ENCODE measurements around the gene RGL2. TPM values are rescaled to one million over a fixed set of nuclear protein-coding genes. Genes with fewer than 3 reads are reported as not detected.
A peak's percentile ranks its signal among the peaks of the same experiment; 100 is the strongest.

Gene RGL2
- polyA plus RNA-seq, 1 donor: 54.4 TPM

- no peak for DNase-seq (ENCODE audit: low read depth)
Observed at GRCh38 chr6:33316603-33317418, 18.1 kb upstream of the RGL2 start.

- no peak for DNase-seq (ENCODE audit: low read depth)
Observed at GRCh38 chr6:33315793-33316602, 17.3 kb upstream of the RGL2 start.

GRCh38 chr6:33314943-33315792 lies 16.4 kb upstream of the RGL2 start:
- DNase-seq (ENCODE audit: low read depth): no peak

- DNase-seq (ENCODE audit: low read depth): peak; percentile 54
Observed at GRCh38 chr6:33314515-33314942, 15.8 kb upstream of the RGL2 start.

- DNase-seq (ENCODE audit: low read depth): no peak
Observed at GRCh38 chr6:33313709-33314514, 15.2 kb upstream of the RGL2 start, which contains the start of gene TAPBP. TAPBP (minus strand) TSS chr6:33314078; CDS start chr6:33314041, 37 bp downstream.

GRCh38 chr6:33313105-33313708 lies 14.5 kb upstream of the RGL2 start:
- DNase-seq (ENCODE audit: low read depth): no peak

- DNase-seq (ENCODE audit: low read depth): no peak
Observed at GRCh38 chr6:33312361-33313104, 13.8 kb upstream of the RGL2 start.

GRCh38 chr6:33306356-33306755 lies 7.6 kb upstream of the RGL2 start:
- no peak for DNase-seq (ENCODE audit: low read depth)

- DNase-seq (ENCODE audit: low read depth): no peak
Observed at GRCh38 chr6:33305052-33305451, 6.3 kb upstream of the RGL2 start.

- no peak for DNase-seq (ENCODE audit: low read depth)
Observed at GRCh38 chr6:33304216-33304615, 5.5 kb upstream of the RGL2 start.

- no peak for DNase-seq (ENCODE audit: low read depth)
Observed at GRCh38 chr6:33301877-33302276, 3.1 kb upstream of the RGL2 start.

- peak; percentile 86 for DNase-seq (ENCODE audit: low read depth)
Observed at GRCh38 chr6:33299237-33299944, 649 bp upstream of the RGL2 start.

GRCh38 chr6:33297956-33298772 lies 578 bp downstream of the RGL2 start:
- DNase-seq (ENCODE audit: low read depth): peak; percentile 77

GRCh38 chr6:33297406-33297955 lies 1.3 kb downstream of the RGL2 start:
- no peak for DNase-seq (ENCODE audit: low read depth)

GRCh38 chr6:33296797-33297405 lies 1.8 kb downstream of the RGL2 start:
- no peak for DNase-seq (ENCODE audit: low read depth)

- DNase-seq (ENCODE audit: low read depth): no peak
Observed at GRCh38 chr6:33295621-33296369, 2.9 kb downstream of the RGL2 start.

Measured in forelimb muscle (tissue), 1 donor.